ENCODE results near the gene RAB6C.
"Not testable (repeated sequence)": the region's sequence is repeated elsewhere in the genome, so short reads cannot be mapped to it uniquely, and the experiment has no call there.

The RAB6C gene

DNA sequence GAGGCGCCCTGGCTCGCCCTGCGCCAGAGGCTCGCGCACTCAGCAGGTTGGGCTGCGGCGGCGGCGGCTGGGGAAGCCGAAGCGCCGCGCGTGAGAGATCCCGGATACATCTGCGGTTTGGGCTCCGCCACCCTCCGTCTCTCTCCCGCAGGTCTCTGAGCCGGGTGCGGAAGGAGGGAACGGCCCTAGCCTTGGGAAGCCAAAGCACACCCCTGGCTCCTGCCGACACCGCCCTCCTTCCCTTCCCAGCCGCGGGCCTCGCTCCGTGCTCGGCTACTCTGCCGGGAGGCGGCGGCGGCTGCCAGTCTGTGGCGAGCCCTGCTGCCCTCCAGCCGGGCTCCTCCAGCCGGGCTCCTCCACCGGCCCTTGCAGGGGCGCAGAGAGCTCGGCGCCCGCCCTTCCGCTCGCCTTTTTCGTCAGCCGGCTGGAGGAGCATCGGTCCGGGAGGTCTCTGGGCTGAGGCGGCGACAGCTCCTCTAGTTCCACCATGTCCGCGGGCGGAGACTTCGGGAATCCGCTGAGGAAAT, at the start of gene RAB6C:
TSS of gene RAB6C (plus strand) at position 38 of the 527 bp plus-strand sequence. CDS start at position 488, 450 bp downstream.
- intact Hi-C loops (cut with DNase I) = loop anchor here (10.0 kb wide), 1 partner anchor 45 kb away; no protein-coding TSS in a partner anchor
- peak; percentile 37 to 94 (median 62) for DNase-seq

- intact Hi-C loops (cut with DNase I) = loop anchor here (10.0 kb wide), 1 partner anchor 54 kb away; no protein-coding TSS in a partner anchor
- no peak for DNase-seq
Measured at GRCh38 chr2:129930451-129930850, 49.0 kb upstream of the RAB6C start.

- intact Hi-C loops (cut with DNase I) = loop anchor here (10.0 kb wide), 1 partner anchor 51 kb away; no protein-coding TSS in a partner anchor
- DNase-seq = not testable (repeated sequence)
Measured at GRCh38 chr2:129933387-129933786, 46.1 kb upstream of the RAB6C start.

- DNase-seq = peak in 2 of 10 donors; percentile 53 to 82
- intact Hi-C loops (cut with DNase I) = loop anchor here (10.0 kb wide), 1 partner anchor 51 kb away; no protein-coding TSS in a partner anchor
Measured at GRCh38 chr2:129934044-129934822, 45.2 kb upstream of the RAB6C start.

DNA sequence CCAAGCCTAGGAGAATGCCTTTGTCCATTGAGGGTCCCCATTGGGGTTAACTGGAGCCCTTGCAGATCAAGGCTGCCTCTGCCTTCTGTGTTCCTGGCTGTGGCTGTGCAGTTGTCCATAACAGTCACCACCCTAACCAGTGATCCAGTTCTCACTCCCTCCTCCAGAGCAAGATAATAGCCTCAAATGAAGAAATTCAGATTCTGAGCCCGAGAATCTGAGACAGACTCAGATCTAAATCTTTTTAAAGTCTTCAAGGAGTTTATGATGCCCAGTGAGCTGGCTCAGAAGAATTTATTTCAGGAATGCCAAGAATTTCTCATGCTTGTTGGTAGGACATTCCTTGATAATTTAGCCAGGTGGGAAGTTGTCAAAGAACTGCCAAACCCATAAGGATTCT, 44.3 kb upstream of the RAB6C start:
- intact Hi-C loops (cut with DNase I) = loop anchor here (10.0 kb wide), 1 partner anchor 50 kb away; no protein-coding TSS in a partner anchor
- DNase-seq = no peak

DNA sequence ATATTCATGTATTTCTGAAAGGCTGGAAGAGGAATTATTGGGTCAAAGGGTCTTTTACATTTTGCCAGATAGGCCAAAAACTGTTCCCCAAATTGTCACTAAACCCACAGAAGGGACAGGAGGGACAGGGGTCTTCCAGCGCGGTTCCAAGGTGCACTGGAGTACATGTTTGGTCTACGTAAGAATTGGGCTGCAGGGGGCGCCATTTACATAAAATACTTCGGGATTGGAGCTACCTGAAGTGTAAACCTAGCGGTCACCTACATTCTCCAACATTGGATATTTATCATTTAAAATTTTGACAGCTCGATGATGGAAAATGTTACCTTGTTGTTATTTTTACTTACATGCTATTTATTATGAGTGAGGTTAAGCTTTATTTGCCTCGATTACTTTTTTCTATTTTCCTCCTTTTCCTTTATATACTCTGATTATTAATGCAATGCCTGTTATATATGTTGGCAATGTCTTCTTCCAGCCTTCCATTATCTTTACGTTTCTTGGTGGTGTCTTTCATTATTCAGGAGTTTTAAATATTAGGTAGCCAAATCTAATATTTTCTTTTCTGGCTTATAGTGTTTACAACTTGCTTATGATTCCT, 43.0 kb upstream of the RAB6C start:
- intact Hi-C loops (cut with DNase I) = loop anchor here (2.0 to 10.0 kb wide), 2 partner anchors 48 to 396 kb away; no protein-coding TSS in a partner anchor
- peak in 3 of 10 donors; percentile 66 to 74 (median 69) for DNase-seq

DNA sequence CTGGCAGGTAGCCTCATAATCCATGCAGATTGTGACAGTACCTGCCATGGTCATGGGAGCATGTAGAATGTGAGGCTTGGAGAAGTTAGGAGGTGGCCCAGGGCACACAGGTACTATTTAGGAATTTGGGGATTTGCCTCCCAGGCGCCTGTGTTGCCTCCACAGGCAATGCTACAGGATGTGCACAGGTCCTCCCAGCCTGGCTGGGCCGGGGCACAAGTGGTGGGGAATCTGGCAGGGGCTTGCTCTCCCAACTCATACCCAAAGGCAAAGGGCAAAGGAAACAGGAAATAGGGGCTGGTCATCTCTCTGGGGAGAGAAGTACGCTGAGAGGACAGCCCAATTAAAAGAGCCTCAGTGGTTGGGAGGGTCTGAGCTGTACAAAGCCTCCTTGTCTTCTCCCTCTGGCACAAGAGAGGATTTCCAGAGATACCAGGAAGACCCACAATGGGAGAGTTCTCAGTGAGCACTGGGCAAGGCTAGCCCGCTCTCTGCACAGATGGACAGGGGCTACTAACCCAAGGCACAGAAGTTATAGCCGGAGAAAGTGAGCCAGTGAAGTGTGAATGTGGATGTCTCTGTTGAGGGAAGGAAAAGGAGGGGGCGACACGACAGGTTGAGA, 40.5 kb upstream of the RAB6C start:
- intact Hi-C loops (cut with DNase I) = loop anchor here (10.0 kb wide), 1 partner anchor 46 kb away; no protein-coding TSS in a partner anchor
- peak in 2 of 10 donors; percentile 50 to 85 for DNase-seq

GRCh38 chr2:129943456-129943855, 36.0 kb upstream of the RAB6C start:
- intact Hi-C loops (cut with DNase I); DNase-seq: not testable (repeated sequence)

DNA sequence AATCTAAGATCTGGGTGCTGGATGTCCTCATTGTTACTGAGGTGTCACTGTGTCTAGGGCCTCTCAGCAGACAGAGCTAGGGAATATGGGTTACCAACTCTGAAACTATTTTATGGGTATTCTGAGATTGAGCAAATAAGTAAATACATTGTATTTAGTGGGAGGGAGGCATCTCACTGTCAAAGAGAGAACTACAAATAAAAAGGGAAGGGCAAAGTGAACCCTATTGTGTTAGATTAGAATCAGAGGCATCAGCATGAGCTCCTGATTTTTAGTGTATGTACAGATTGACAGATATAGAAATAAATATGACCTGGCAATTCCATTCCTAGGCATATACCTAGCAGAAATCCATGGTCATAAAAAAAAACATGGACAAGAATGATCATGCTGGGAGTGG, 33.9 kb upstream of the RAB6C start:
- intact Hi-C loops (cut with DNase I) = no loop called here
- no peak for DNase-seq

- DNase-seq; intact Hi-C loops (cut with DNase I): not testable (repeated sequence)
Measured at GRCh38 chr2:129947712-129948111, 31.8 kb upstream of the RAB6C start.

DNA sequence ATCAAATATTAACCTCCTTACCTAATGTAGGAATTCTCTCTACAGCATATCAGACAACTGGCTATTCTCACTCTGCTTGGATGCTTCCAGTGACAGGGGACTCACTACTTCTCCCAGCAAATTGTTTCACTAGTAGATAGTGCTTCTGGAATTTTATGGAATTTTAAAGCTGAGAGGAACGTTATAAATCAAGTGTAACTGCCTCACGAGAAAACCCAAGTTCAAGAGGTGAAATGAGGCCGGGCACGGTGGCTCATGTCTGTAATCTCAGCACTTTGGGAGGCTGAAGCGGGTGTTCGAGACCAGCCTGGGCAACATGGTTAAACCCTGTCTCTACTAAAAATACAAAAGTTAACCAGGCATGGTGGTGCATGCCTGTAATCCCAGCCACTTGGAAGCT, 23.3 kb upstream of the RAB6C start:
- DNase-seq; intact Hi-C loops (cut with DNase I): not testable (repeated sequence)

GRCh38 chr2:129957891-129958290, 21.6 kb upstream of the RAB6C start:
- DNase-seq = no peak
- intact Hi-C loops (cut with DNase I) = no loop called here

GRCh38 chr2:129958736-129959135, 20.7 kb upstream of the RAB6C start:
- DNase-seq; intact Hi-C loops (cut with DNase I): not testable (repeated sequence)

DNA sequence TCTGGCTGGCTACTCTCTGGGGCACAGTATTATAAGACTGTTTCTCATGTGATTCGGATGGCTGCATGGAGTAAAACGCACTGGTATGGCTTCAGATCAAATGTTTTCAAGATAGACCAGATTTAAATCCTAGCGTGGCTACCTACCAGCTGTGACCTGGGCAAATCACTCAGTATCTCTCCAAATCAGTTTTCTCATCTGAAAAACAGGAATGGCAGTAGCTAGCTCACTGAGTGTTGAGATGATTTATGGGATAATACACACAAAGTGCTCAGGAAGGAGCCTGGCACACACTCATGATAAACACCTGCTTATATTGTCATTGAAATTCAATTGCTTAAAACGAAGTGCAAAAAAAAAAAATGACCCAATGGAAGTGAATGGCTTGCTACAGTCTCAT, 10.9 kb upstream of the RAB6C start:
- DNase-seq; intact Hi-C loops (cut with DNase I): not testable (repeated sequence)

GRCh38 chr2:129975016-129975774, 4.3 kb upstream of the RAB6C start:
- no peak for DNase-seq
- intact Hi-C loops (cut with DNase I) = no loop called here

GRCh38 chr2:129976969-129977368, 2.5 kb upstream of the RAB6C start:
- DNase-seq; intact Hi-C loops (cut with DNase I): not testable (repeated sequence)

GRCh38 chr2:129977986-129978385, 1.5 kb upstream of the RAB6C start:
- intact Hi-C loops (cut with DNase I) = no loop called here
- no peak for DNase-seq

- intact Hi-C loops (cut with DNase I) = loop anchor here (10.0 kb wide), 1 partner anchor 45 kb away; no protein-coding TSS in a partner anchor
- DNase-seq = not testable (repeated sequence)
Measured at GRCh38 chr2:129980246-129980645, 780 bp downstream of the RAB6C start.

DNA sequence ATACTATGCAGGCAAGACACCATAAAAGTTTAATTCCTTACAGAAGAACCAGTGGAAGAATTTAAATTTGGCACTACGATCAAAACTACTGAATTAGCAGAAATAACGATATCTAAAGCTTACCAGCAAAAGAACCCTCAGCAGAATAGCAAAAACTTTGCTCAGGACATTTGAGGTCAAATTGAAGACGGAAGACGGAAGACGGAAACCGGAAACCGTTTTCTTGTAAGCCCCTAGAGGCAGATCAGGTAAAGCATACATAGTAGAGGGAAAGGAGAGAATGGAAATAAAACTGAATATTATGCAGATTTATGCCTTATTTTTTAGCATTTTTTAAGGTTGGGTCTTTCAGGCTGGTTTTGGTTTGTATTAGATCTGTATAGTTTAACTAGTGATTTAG, 2.2 kb downstream of the RAB6C start:
- intact Hi-C loops (cut with DNase I) = loop anchor here (10.0 kb wide), 1 partner anchor 47 kb away; no protein-coding TSS in a partner anchor
- DNase-seq = not testable (repeated sequence)

DNA sequence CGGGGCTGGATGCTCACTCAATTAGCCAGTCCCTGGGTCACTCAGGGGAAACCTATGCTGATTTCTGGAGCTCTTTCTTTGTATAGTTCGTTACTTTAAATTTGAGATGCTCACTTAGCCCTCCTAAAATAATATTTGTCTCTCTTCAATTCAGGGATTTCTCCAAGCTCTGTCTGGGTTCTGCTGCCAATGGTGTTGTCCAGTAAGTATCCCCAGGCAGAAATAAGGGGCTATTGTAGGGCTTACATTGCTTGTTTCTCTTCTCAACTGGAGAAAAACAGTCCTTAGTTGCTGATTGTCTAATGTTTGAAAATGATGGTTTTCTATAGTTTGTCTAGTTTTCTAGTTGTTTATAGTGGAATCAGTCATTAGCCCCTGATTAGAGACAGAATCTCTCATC, 5.0 kb downstream of the RAB6C start:
- DNase-seq = no peak
- intact Hi-C loops (cut with DNase I) = loop anchor here (10.0 kb wide), 1 partner anchor 50 kb away; no protein-coding TSS in a partner anchor
